GM12864 (cell line): ENCODE results near the gene PRPF40B.

Source experiments
- DNase-seq: peaks from one replicate; pipeline ENCODE4 v3.0.0-alpha.2; 2011; ENCODE audit warnings: low read depth
- H3K4me3 ChIP-seq: 2 replicates; pipeline ENCODE4 v1.5.1; 2011; ENCODE audit warnings: mild to moderate bottlenecking, low read depth, low read length, control low read depth
- TF ChIP-seq, protein P1 (sequence below): IDR thresholded peaks from 2 replicates; pipeline ENCODE4 v1.5.1; 2011; ENCODE audit warnings: low read depth, mild to moderate bottlenecking, moderate library complexity, low read length, control low read depth, inconsistent platforms; ENCODE audit errors: missing control alignments

Gene PRPF40B

DNA sequence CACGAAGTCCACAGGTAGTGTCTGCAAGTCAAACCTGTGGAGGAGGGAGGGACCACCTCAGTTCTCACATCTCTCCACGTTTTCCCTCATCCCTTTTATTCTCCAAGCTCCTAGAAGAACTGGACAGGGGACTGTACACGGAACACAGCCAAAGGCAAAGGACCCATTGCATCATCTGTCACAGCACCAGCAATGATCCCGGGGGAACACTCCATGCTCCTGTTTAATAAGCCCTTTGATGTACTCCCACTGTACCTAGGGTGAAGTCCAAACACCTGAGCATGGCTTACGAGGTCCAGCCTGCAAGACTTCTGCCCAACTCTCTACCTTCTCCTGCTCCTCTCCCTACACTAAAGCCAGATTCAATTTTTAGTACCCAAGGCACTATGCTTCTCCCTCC is 26.5 kb downstream of the PRPF40B start:
- H3K4me3 ChIP-seq = no peak overlapping the region
- TF ChIP-seq, protein P1, sequence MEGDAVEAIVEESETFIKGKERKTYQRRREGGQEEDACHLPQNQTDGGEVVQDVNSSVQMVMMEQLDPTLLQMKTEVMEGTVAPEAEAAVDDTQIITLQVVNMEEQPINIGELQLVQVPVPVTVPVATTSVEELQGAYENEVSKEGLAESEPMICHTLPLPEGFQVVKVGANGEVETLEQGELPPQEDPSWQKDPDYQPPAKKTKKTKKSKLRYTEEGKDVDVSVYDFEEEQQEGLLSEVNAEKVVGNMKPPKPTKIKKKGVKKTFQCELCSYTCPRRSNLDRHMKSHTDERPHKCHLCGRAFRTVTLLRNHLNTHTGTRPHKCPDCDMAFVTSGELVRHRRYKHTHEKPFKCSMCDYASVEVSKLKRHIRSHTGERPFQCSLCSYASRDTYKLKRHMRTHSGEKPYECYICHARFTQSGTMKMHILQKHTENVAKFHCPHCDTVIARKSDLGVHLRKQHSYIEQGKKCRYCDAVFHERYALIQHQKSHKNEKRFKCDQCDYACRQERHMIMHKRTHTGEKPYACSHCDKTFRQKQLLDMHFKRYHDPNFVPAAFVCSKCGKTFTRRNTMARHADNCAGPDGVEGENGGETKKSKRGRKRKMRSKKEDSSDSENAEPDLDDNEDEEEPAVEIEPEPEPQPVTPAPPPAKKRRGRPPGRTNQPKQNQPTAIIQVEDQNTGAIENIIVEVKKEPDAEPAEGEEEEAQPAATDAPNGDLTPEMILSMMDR = no peak
- DNase-seq = no peak

DNA sequence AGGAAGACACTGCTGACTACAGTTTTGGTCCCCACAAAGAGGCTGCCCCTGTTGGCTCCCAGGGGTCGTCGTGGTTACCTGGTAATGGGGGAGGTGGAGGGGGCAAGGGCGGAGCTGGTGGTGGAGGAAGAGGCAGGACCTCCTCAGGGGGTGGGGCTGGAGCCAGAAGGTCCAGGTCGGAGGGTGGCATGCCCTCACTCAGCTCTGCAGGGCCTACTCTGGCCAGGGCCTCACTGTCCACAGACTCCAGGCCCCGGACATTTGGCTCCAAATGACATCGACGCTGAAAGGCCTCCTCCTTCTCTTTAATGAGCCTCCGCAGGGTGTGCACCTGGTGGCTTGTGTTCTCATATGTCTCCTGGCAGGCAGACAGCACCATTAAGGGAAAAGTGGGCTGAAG is 28.5 kb downstream of the PRPF40B start:
- no peak for DNase-seq
- no peak overlapping the region for H3K4me3 ChIP-seq
- TF ChIP-seq, protein P1 = no peak

DNA sequence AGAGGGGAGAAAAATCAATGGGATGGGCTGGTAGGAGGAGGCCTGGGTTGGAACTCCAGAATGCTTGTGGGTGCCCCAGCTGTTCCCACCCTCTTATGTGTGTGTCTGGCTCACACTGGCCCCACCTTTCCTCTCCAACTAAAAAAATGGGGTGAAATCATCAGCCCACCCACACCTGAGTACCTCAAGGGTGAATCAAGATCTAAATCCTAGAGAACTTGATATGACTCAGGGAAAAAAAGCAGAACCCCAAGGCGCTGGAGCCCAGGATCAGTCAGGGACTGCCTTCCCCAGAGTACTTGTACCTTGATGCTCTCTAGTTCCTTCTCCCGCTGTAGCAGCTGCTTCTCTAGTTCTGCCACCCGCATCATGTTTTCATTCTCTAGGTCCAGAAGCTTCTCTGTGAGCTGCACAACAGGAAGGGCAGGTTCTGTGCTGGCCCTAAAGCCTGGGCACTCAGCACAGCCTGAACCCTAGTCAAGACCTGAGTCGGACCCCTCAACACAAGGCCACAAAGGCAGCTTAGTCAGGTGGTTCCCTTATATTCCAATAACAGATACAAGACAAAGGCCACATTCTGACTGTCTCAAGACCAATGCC is 29.7 kb downstream of the PRPF40B start:
- DNase-seq = no peak
- TF ChIP-seq, protein P1 = no peak
- no peak overlapping the region for H3K4me3 ChIP-seq

DNA sequence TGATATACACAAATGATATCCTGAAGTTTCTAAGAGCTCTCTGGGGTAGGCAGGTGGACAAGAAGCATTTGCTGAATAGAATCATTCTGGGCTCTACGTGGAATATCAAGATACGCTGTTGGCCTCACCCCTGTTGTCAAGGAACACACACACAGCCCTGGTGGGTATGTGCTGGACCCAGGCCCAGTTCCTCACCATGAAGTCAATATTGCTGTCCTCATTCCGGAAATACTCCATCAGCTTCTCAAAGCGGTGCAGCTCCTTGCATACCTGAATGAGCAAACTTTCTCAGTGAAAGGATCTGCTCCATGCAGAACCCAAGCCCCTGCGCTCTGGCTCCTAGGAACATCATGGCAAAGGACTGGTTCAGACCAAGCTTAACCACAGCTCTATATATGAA is 31.4 kb downstream of the PRPF40B start:
- TF ChIP-seq, protein P1 = no peak
- DNase-seq = no peak

DNA sequence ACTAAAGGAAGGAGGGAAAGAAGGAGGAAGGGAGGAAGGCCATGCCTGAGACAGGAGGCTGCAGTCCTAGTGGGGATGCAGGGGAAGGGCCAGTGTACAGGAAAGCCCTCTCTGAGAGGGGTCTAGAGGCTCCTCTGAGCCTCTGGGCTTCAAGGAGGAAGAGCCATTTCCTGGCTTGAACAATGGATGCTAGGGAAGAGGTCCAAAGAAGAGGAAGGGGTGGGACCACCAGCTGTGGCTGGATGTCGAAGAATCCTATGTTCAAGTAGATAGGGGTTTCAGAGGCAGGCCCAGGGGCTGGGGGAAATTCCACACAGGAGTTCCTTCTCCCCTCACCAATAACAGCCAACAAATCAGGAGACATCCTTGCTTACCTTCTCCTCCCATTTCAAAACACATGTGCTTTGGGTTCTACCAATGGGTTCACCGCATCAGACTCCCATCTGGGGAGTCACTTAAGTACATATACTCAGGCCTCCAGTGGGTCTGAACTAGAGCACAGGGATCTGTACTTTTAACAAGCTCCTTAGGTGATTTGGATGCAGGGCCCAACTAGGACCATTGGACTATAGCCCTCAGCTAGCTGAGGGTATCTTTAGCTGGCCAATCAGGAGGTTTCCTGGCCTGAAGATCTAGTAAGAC is 32.4 kb downstream of the PRPF40B start:
- H3K4me3 ChIP-seq = no peak overlapping the region
- DNase-seq = no peak

More for the DNA sequence above, 31.4 kb downstream of the PRPF40B start:
- H3K4me3 ChIP-seq = no peak overlapping the region

DNA sequence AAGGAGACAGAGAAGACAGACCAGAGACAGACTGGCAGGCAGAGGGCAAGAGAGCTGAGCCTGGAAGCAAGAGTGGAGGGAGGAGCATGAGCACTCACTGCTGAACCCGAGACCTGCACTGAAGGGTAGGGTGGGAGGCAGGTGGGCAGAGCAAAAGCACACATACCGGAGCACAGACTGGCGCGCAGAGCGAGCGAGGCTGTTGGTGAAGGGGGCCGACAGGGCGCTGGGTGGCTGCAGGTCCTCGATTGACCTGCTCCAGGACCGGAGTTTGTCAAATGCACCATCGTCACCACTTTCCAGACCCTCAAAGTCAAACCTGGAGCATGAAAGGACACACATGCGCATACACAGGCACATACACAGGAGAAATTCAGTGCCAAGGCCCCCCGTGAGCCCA is 34.9 kb downstream of the PRPF40B start:
- TF ChIP-seq, protein P1 = no peak
- no peak for DNase-seq
- no peak overlapping the region for H3K4me3 ChIP-seq

More for the DNA sequence above, 32.4 kb downstream of the PRPF40B start:
- TF ChIP-seq, protein P1 = no peak

DNA sequence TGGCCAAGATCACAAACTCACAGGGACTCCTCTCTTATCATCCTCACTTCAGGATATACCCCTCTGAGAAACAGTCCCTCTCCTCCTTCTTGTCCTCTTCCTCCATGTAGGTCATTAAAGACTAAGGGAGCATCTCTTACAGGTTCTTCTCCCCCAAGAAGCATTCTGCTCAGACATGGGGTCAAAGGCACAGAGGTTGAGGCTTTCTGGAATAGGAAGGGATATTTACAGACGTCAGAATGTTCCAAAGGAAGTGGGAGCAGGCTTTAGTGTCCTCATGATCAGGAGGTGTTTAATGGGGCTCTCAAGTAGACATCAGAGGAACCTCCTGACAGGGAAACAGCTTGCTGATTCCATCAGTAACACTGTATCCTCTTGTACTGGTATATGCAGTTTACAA is 36.4 kb downstream of the PRPF40B start:
- TF ChIP-seq, protein P1 = no peak
- DNase-seq = no peak
- no peak overlapping the region for H3K4me3 ChIP-seq
